T-helper 2 cell (primary cell): Measurements from ENCODE around the gene SP100.
A peak's percentile ranks its signal among the peaks of the same experiment; 100 is the strongest.
"Not testable (repeated sequence)": the region's sequence is repeated elsewhere in the genome, so short reads cannot be mapped to it uniquely, and the experiment has no call there.

ENCODE experiments used
- DNase-seq, 5 experiments: peaks; one replicate each; pipeline versions ENCODE4 v3.0.0 to v3.0.0-alpha.2; 2012 to 2022

The SP100 gene

GRCh38 chr2:230422149-230422548, 6.1 kb downstream of the SP100 start:
- no peak for DNase-seq

DNA sequence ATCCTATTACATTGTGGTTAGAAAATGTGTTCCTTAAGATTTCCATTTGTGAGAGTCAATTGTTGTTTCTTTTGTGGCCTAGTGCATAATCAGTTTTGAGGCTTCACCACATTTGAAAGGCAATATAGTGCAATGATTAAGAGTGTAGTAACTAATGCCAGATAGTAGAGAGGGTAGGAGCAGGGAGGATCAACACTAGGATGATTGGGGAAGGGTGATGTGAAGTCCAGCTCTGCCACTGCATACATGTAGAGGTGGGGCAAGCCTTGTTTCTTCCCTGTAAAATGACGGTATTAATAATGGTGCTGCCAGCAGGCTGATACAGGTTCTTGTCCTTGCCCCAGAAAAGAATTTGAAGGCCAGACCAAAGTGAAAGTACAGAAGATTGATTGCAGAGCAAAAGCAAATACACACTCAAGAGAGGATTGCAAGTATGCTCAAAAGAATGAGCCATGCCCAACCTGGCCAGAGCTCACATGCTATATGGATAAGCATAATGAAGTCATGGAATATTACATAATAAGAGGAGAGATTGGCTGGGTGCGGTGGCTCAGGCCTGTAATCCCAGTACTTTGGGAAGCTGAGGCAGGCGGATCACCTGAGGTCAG, 8.0 kb downstream of the SP100 start:
- no peak for DNase-seq

DNA sequence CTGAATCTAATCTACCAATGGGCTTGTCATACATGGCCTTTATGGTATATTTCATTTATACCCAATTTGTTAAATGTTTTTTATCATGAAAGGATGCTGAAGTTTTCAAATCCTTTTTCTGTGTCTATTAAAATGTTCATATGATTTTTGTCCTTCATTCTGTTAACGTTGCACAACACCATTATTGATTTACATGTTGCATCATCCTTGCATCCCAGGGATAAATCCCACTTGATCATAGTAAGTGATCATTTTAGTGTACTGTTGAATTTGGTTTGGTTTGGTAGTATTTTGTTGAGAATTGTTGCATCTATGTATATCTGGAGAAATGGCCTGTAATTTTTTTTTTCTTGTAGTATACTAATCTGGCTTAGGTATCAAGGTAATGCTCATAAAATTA, 9.4 kb downstream of the SP100 start:
- DNase-seq = no peak

DNA sequence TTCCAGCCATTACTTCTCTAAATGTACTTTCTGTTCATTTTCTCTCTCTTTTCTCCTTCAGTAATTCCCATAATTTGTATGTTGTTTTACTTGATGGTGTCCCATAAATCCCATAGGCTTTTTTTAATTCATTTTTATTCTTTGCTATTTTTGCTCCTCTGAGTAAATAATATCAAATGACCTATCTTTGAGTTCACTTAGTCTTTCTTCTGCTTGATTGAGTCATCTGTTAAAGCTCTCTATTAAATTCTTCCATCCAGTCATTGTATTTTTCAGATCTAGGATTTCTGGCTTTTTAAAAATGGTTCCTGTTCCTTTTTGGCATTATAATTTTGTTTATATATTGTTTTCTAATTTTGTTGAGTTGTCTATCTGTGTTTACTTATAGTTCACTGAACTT, 13.5 kb downstream of the SP100 start:
- DNase-seq = no peak

DNA sequence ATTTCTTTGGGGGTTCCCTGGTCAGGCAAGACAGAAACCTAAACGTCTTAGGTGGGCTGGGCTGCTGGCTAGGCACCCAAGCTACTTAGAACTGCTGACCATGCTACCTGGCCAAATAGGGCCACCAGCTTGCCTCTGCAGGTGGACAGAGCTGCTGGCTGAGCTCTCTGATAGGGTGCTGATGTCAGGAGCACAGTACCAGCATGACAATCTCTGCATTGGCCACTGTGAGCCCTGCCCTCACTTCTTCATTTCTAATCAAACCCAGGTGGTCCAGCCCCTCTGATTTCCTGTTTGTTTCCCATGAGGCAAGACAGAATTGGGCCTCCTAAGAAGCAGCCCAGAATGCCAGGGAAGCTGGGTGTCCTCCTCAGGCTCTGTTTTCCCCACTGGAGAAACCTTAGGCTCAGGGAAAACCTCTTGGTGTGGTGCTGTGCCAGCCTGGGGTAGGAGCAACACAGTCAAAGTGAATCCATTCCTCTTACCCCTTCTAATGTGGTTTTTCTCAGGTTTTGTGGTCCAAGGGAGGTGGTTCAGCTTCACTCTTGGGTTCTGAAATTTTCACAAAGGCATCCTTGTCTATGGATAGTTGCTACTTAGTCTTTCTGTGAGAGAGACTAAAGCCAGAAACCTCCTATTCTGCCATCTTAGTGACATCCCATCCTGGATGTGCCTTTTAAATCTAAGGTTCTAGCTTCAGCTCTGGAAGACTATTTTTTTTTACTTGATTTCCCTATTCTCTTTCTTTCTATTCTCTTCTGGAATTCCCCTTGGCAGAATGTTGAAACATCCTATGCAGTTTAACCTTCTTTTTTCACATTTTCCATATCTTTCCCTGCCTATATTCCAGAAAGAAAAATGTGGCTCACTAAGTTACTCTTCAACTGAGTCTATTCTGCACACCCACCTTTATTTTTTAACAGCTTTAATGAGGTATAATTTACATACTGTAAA, 15.2 kb downstream of the SP100 start:
- DNase-seq = no peak

GRCh38 chr2:230434677-230435324, 18.8 kb downstream of the SP100 start:
- no peak for DNase-seq

GRCh38 chr2:230435431-230435830, 19.4 kb downstream of the SP100 start:
- no peak for DNase-seq

DNA sequence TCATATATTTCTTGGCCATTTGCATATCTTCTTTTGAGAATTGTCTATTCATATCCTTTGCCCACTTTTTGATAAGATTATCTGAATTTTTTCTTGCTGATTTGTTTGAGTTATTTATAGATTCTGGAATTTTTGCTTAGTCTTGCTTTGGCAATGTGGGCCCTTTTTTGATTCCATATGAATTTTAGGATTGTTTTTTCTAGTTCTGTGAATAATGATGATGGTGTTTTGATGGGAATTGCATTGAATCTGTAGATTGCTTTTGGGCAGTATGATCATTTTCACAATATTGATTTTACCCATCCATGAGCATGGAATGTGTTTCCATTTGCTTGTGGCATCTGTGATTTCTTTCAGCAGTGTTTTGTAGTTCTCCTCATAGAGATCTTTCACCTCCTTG, 23.1 kb downstream of the SP100 start:
- not testable (repeated sequence) for DNase-seq

GRCh38 chr2:230439590-230439989, 23.6 kb downstream of the SP100 start:
- DNase-seq = peak in 1 of 5 experiments; percentile 73

- DNase-seq = peak in 3 of 5 experiments; percentile 28 to 89 (median 44)
Observed at GRCh38 chr2:230441227-230441897, 25.4 kb downstream of the SP100 start.

GRCh38 chr2:230443541-230443940, 27.5 kb downstream of the SP100 start:
- DNase-seq = no peak

DNA sequence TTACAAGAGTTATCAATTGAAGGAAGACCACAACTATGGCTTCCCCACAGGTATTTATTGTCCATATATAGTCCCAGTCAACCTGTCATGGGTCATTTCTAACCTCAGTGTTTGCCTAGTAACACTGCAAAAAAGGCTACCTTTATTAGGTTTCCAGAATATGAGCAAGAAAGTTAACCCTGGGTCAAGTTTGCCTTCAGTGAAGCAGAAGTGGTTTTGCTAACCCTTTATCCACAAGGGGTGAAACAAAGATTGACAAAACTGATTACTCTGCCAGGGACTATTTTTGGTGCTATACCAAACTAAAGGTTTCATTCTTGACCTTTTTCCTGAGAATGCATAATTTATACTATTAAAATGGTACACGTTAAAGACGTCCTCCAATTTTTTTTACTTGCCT, 28.8 kb downstream of the SP100 start:
- no peak for DNase-seq

- DNase-seq = peak in 1 of 5 experiments; percentile 13
Observed at GRCh38 chr2:230447036-230447435, 31.0 kb downstream of the SP100 start.

GRCh38 chr2:230447455-230448451, 31.8 kb downstream of the SP100 start:
- peak in 2 of 5 experiments; percentile 15 to 55 for DNase-seq

DNA sequence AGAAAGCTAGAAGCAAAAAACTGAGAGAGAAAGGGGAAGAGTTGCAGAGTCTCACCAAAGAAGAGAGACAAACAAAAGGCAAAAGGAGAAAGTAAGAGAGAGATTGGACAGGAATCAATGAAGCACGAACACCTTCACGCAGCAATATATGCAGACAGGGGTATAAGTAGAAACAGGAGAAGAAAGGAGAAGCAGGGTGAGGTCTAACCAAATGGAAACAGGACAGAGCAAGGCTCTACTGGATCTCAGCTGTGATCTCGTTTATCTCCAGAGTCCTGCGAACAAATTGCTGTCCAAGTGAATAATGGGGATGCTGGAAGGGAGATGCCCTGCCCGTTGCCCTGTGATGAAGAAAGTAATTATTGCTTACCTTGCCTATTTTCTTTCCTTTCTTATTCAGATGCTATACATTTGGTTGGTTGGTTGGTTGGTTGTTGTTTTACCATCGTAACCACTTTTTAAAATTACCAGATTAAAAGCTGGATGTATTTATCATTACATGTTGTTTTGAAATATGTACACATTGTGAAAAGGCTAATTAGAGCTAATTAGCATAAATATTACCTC, 34.0 kb downstream of the SP100 start:
- no peak for DNase-seq

GRCh38 chr2:230453006-230453405, 37.0 kb downstream of the SP100 start:
- no peak for DNase-seq

- no peak for DNase-seq
Observed at GRCh38 chr2:230455005-230455684, 39.1 kb downstream of the SP100 start.

DNA sequence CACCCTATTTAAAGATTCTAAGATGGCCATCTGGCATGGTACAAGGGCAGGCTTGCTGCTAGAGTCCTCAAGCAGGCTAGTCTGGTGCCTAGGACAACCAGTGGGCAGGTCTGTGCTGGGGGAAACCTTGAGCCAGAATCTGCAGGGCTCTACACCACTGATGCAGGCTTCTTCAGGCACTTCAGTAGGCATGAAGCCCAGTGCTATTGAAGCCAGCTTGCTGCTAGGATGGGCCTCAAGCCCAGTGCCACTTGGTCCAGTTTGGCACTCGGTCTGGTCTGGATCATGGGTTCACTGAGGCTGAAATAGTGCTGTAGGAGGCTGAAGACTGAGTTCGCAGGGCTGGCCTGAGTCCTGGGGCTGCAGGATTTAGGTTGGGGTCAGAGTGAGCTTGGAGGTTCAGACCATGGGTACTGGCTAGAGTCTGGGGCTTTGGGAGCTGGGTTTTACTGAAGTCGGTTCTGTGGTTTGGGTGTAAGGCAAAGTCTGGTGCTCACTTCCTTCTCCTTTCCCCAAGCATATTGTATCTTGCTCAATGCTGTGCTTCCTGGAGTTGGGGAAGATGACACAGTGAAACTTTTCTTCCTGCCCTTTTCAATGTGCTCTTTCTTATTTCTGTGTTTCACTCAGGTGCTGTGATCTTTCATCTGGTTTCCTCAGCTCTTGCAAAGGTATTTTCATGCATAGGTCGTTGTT, 41.2 kb downstream of the SP100 start:
- DNase-seq = no peak

DNA sequence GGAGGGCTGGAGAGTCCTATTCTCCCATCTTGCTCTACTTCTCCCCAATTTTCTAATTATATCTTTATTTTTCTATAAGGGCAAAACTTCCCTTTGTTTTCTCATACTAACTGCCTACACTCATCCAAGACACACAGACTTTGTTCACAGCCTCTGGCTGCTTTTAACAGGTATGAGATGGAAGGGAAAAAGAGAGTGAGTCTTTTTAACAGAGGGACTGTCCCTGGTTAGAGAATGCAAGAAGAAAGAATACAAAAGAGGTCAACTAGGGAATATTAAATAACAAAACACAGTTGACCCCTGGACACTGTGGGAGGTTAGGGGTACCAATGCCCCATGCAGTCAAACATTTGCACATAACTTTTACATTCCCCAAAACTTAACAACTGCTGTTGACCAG, 41.8 kb downstream of the SP100 start:
- no peak for DNase-seq

DNA sequence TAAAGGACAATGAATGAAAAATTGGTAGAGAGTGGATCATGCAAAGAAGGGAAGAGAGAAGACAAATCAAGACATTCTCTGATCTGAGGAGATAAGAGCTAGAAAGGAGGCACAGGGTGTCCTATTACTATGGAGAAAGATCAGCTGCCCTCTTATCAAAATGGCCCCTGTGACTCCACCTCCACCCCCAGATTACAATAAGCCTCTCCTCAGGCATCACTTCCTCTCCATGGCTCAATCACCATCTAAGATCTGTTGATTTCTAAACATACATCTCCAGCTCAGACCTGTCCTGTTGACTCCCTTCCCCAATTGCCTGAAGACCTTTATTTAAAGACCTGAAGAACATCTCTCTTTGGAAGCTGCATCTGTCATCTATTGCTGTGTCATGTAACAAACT, 43.2 kb downstream of the SP100 start:
- no peak for DNase-seq
